Body of pancreas (tissue), 4 donors: Measurements from ENCODE around the gene ROBO1.

Experiments
- CTCF ChIP-seq, 7 experiments: fragments of 450-650 bp in 4 of 7; fragments of 200-600 bp in 3 of 7; sonication (generic) in 3 of 7; IDR thresholded peaks; one replicate each; pipeline ENCODE4 v1.5.1; 2016 to 2019; ENCODE audit warnings: antibody characterized with exemption in 7 of 7
- POLR2A ChIP-seq, 3 donors: fragments of 450-650 bp; IDR thresholded peaks; one replicate each; pipeline ENCODE4 v1.6.1; 2016; ENCODE audit warnings: antibody characterized with exemption in 3 of 3, mild to moderate bottlenecking in 2 of 3

- TF ChIP-seq CTCF (IDR thresholded peaks at IDR 0.05) (no peak), POLR2A (IDR thresholded peaks at IDR 0.05) (no peak)
Observed at GRCh38 chr3:79018671-79019136, 749.1 kb downstream of the ROBO1 start.
